Hepatocyte (in vitro differentiated cells): ENCODE measurements around the gene BARX1. TPM values are rescaled to one million over a fixed set of nuclear protein-coding genes. Genes with fewer than 3 reads are reported as not detected.

Experiments used
- DNase-seq: peaks from one replicate; pipeline ENCODE4 v3.0.0-alpha.2; 2016; ENCODE audit warnings: low spot score
- H2AFZ ChIP-seq: fragments of 200-600 bp; sonication (generic); 2 replicates; pipeline ENCODE4 v1.6.0; 2016; ENCODE audit warnings: antibody characterized with exemption, mild to moderate bottlenecking
- H3K27ac ChIP-seq: fragments of 200-600 bp; sonication (generic); 2 replicates; pipeline ENCODE4 v1.5.1; 2016; ENCODE audit warnings: mild to moderate bottlenecking
- H3K27me3 ChIP-seq: fragments of 200-600 bp; sonication (generic); 2 replicates; pipeline ENCODE4 v1.6.1; 2016
- H3K36me3 ChIP-seq: fragments of 200-600 bp; sonication (generic); replicated peaks from 2 replicates; pipeline ENCODE4 v1.5.1; 2016; ENCODE audit warnings: low read depth; ENCODE audit not compliant: insufficient read depth
- H3K4me1 ChIP-seq: fragments of 200-600 bp; sonication (generic); 2 replicates; pipeline ENCODE4 v1.5.1; 2016; ENCODE audit warnings: mild to moderate bottlenecking, moderate library complexity; ENCODE audit not compliant: insufficient read depth
- H3K4me2 ChIP-seq: fragments of 200-600 bp; sonication (generic); 2 replicates; pipeline ENCODE4 v1.6.0; 2016
- H3K4me3 ChIP-seq: fragments of 200-600 bp; sonication (generic); 2 replicates; pipeline ENCODE4 v1.5.1; 2016; ENCODE audit warnings: mild to moderate bottlenecking
- H3K79me2 ChIP-seq: fragments of 200-600 bp; sonication (generic); 2 replicates; pipeline ENCODE4 v1.6.0; 2017; ENCODE audit warnings: mild to moderate bottlenecking
- H3K9me2 ChIP-seq: fragments of 200-600 bp; sonication (generic); replicated peaks from 2 replicates; pipeline ENCODE4 v1.6.0; 2017; ENCODE audit warnings: mild to moderate bottlenecking; ENCODE audit not compliant: insufficient read depth
- H3K9me3 ChIP-seq: fragments of 200-600 bp; sonication (generic); 2 replicates; pipeline ENCODE4 v1.5.1; 2016; ENCODE audit warnings: low read depth, mild to moderate bottlenecking
- H4K20me1 ChIP-seq: fragments of 200-600 bp; sonication (generic); 2 replicates; pipeline ENCODE4 v1.6.0; 2016; ENCODE audit warnings: mild to moderate bottlenecking; ENCODE audit not compliant: insufficient read depth, poor library complexity, severe bottlenecking
- CTCF ChIP-seq: fragments of 200-600 bp; sonication (generic); IDR thresholded peaks from 2 replicates; pipeline ENCODE4 v1.5.1; 2016; ENCODE audit warnings: antibody characterized with exemption, mild to moderate bottlenecking; ENCODE audit not compliant: poor library complexity
- EZH2 ChIP-seq: fragments of 200-600 bp; sonication (generic); IDR thresholded peaks from 2 replicates; pipeline ENCODE4 v1.6.1; 2016; ENCODE audit warnings: antibody characterized with exemption, mild to moderate bottlenecking, borderline replicate concordance
- EZH2phosphoT487 ChIP-seq: fragments of 200-600 bp; sonication (generic); IDR thresholded peaks from one replicate; pipeline ENCODE4 v1.6.1; 2018; ENCODE audit warnings: antibody characterized with exemption, mild to moderate bottlenecking, low read depth, moderate library complexity; ENCODE audit not compliant: unreplicated experiment, severe bottlenecking
- WGBS: methylation state at CpG from one replicate; pipeline ENCODE4 v1.1.6; 2016; ENCODE audit warnings: low lambda C conversion rate; ENCODE audit errors: missing lambda C conversion rate; 5-methylcytosine and 5-hydroxymethylcytosine counted together
- polyA plus RNA-seq: library from polyadenylated mRNA; unstranded; fragments of >200 nt; fragmentation: Nextera tagmentation; extraction: Ambion mirVana; gene quantifications from 2 replicates; pipeline ENCODE4 v1.2.1, GENCODE V29; 2016
- total RNA-seq: library from RNA; depleted of rRNA; stranded (reverse); fragments of >200 nt; gene quantifications from 2 replicates; pipeline ENCODE4 v1.2.3, GENCODE V29; 2014

Gene BARX1
- total and polyA plus RNA-seq, 2 experiments from 2014 or later: 0.47 to 0.50 TPM

GRCh38 chr9:93979721-93980120 is 24.6 kb upstream of the BARX1 start:
- Histone ChIP-seq H3K9me2 (no peaks in the 10 kb centered on the region), H2AFZ (no peak overlapping the region), H3K4me3 (no peak overlapping the region), H3K79me2 (no peaks in the 10 kb centered on the region), H3K27ac (no peak overlapping the region), H3K4me2 (no peak overlapping the region), H3K27me3 (peaks cover 8% of the 10 kb centered on the region), H3K36me3 (no peaks in the 10 kb centered on the region), H3K9me3 (no peaks in the 10 kb centered on the region), H4K20me1 (no peaks in the 10 kb centered on the region), H3K4me1 (peaks cover 7% of the 10 kb centered on the region)
- no peak for TF ChIP-seq EZH2phosphoT487
- WGBS: 74% methylated on average over 4 of the region's 4 CpGs
- DNase-seq: no peak

DNA sequence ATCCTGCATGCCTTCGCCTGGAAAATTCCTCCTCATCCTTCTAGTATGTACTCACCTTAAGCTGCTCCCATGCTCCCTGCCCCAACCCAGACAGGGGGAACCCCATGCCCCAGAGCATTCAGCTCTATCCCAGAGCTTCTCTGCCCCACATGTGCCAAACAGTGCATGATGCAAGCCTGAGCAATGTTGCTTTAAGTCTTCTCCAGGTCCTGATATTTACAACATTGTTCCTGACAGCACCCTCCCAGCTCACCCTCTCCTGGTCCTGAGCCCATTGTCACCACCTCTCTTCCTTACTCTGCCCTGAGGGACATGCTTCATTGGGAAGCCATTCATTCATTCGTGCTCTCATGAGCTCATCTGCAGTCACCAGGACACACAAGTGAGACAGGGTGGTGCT is 23.4 kb upstream of the BARX1 start:
- Histone ChIP-seq H3K4me2 (no peak overlapping the region), H3K27me3 (peaks cover 8% of the 10 kb centered on the region), H3K36me3 (no peaks in the 10 kb centered on the region), H3K27ac (no peak overlapping the region), H4K20me1 (no peaks in the 10 kb centered on the region), H3K4me3 (no peak overlapping the region), H2AFZ (no peak overlapping the region), H3K4me1 (peaks cover 7% of the 10 kb centered on the region), H3K9me3 (no peaks in the 10 kb centered on the region), H3K79me2 (no peaks in the 10 kb centered on the region), H3K9me2 (no peaks in the 10 kb centered on the region)
- WGBS: 95% methylated on average over 2 of the region's 2 CpGs
- TF ChIP-seq CTCF: no peak
- TF ChIP-seq EZH2: no peak
- no peak for TF ChIP-seq EZH2phosphoT487
- no peak for DNase-seq

GRCh38 chr9:93976973-93977372 is 21.8 kb upstream of the BARX1 start:
- Histone ChIP-seq H2AFZ (no peak overlapping the region), H3K4me1 (peaks cover 7% of the 10 kb centered on the region), H4K20me1 (no peaks in the 10 kb centered on the region), H3K9me3 (no peaks in the 10 kb centered on the region), H3K4me2 (no peak overlapping the region), H3K79me2 (no peaks in the 10 kb centered on the region), H3K9me2 (no peaks in the 10 kb centered on the region), H3K27ac (no peak overlapping the region), H3K36me3 (no peaks in the 10 kb centered on the region), H3K27me3 (peaks cover 5% of the 10 kb centered on the region), H3K4me3 (no peak overlapping the region)
- DNase-seq: no peak
- WGBS: 79% methylated on average over 5 of the region's 5 CpGs
- TF ChIP-seq EZH2 (no peak), EZH2phosphoT487 (no peak), CTCF (no peak)

DNA sequence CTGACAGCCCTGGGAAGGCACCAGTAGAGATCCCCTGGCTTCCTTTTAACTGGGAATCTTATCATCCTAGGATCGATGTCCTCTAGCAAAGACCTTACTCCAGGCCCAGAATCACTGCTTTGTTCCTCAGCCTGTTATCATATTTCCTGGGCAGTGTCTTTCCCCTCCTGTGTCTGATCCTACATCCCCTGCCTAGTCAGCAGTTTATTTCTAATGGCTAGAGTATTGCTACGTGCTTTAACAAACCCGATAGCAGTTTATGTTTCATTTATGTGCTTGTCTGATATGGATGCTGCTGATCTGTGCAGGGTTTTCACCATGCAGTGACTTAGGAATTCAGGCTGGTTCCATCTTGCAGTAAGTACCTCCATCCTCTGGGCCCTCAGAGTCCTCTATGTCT is 20.9 kb upstream of the BARX1 start:
- 78% methylated on average over 3 of the region's 3 CpGs for WGBS
- Histone ChIP-seq H3K27me3 (peaks cover 4% of the 10 kb centered on the region), H3K27ac (no peak overlapping the region), H4K20me1 (no peaks in the 10 kb centered on the region), H3K4me2 (no peak overlapping the region), H3K36me3 (no peaks in the 10 kb centered on the region), H3K9me2 (no peaks in the 10 kb centered on the region), H2AFZ (no peak overlapping the region), H3K4me1 (peaks cover 7% of the 10 kb centered on the region), H3K4me3 (no peak overlapping the region), H3K9me3 (no peaks in the 10 kb centered on the region), H3K79me2 (no peaks in the 10 kb centered on the region)
- no peak for DNase-seq
- TF ChIP-seq EZH2phosphoT487: no peak
- TF ChIP-seq CTCF: no peak
- no peak for TF ChIP-seq EZH2
